Measurements from ENCODE around the gene MMP25. TPM values are rescaled to one million over a fixed set of nuclear protein-coding genes. Genes with fewer than 3 reads are reported as not detected.
A peak's percentile ranks its signal among the peaks of the same experiment; 100 is the strongest.

Gene MMP25
- 0.06 and 0.11 TPM in 2 replicates for total RNA-seq (2014; rRNA removed)
- 0.39 TPM for polyA plus RNA-seq (2012)

- no peak for DNase-seq (ENCODE audit: low read depth)
These were observed at the start of gene MMP25 for GRCh38 chr16:3045758-3046640. Gene MMP25, plus strand, starts transcription at chr16:3046561. Its CDS starts 357 bp downstream, at chr16:3046918.

- no peak for DNase-seq (ENCODE audit: low read depth)
These were observed 46.4 kb upstream of the MMP25 start for GRCh38 chr16:2999929-3000328.

GRCh38 chr16:3000540-3000939, 45.8 kb upstream of the MMP25 start:
- no peak for DNase-seq (ENCODE audit: low read depth)

GRCh38 chr16:3001316-3001715, 45.0 kb upstream of the MMP25 start:
- no peak for DNase-seq (ENCODE audit: low read depth)

- peak; percentile 96 for DNase-seq (ENCODE audit: low read depth)
These were observed 42.6 kb upstream of the MMP25 start for GRCh38 chr16:3003582-3004270.

GRCh38 chr16:3004319-3004718, 42.0 kb upstream of the MMP25 start:
- no peak for DNase-seq (ENCODE audit: low read depth)

GRCh38 chr16:3004781-3005284, 41.5 kb upstream of the MMP25 start:
- DNase-seq (ENCODE audit: low read depth), result no peak

GRCh38 chr16:3007059-3007956, 39.1 kb upstream of the MMP25 start:
- DNase-seq (ENCODE audit: low read depth), result no peak

GRCh38 chr16:3007957-3008689, 38.2 kb upstream of the MMP25 start:
- no peak for DNase-seq (ENCODE audit: low read depth)

- DNase-seq (ENCODE audit: low read depth), result no peak
These were observed 37.7 kb upstream of the MMP25 start for GRCh38 chr16:3008690-3009037.

GRCh38 chr16:3009568-3010390, 36.6 kb upstream of the MMP25 start:
- no peak for DNase-seq (ENCODE audit: low read depth)

- DNase-seq (ENCODE audit: low read depth), result no peak
These were observed 35.9 kb upstream of the MMP25 start for GRCh38 chr16:3010510-3010909.

GRCh38 chr16:3012246-3012645, 34.1 kb upstream of the MMP25 start:
- no peak for DNase-seq (ENCODE audit: low read depth)

GRCh38 chr16:3012828-3013420, 33.4 kb upstream of the MMP25 start, which contains the start of gene CLDN9:
Gene CLDN9, plus strand, starts transcription at chr16:3012923. Its CDS starts 440 bp downstream, at chr16:3013363.
- no peak for DNase-seq (ENCODE audit: low read depth)

- no peak for DNase-seq (ENCODE audit: low read depth)
These were observed 32.8 kb upstream of the MMP25 start for GRCh38 chr16:3013491-3013951.

- no peak for DNase-seq (ENCODE audit: low read depth)
These were observed 32.2 kb upstream of the MMP25 start for GRCh38 chr16:3013998-3014690.

- DNase-seq (ENCODE audit: low read depth), result no peak
These were observed 31.4 kb upstream of the MMP25 start for GRCh38 chr16:3014971-3015370.

- DNase-seq (ENCODE audit: low read depth), result no peak
These were observed 30.4 kb upstream of the MMP25 start for GRCh38 chr16:3015865-3016521.

All from LHCN-M2 (cell line).